Mammary epithelial cell (primary cell): ENCODE data around the gene ADK.

Experiments
- EZH2 ChIP-seq: IDR thresholded peaks from 2 replicates; pipeline ENCODE4 v1.6.1; 2012; ENCODE audit warnings: low read length, inconsistent platforms, borderline replicate concordance
- TF ChIP-seq, protein P1 (sequence below), 2 donors: IDR thresholded peaks in 1 of 2; conservative IDR thresholded peaks in 1 of 2; 2 replicates each; pipeline ENCODE4 v1.5.1; 2011 to 2012; ENCODE audit warnings: inconsistent platforms in 2 of 2, low read length in 2 of 2, mild to moderate bottlenecking in 2 of 2, control low read depth in 1 of 2, low read depth in 1 of 2; ENCODE audit not compliant: insufficient read depth in 1 of 2; ENCODE audit errors: extremely low read depth in 1 of 2

DNA sequence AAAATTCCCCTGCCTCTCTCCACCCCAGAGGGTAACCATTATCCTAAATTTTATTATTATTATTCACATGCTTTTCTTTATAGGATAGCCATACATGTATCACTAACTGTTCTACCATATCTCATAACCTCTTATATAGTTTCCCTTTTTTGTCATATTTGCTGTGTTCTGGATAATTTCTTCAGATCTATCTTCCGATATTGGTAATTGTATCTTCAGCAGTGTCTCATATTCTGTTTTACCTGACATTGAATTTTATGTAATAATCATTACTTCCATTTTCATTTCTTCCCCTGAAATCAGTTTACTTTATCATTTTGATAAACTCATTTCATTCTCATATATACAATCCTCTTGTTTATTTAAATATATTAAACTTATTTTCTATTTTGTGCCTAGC lies 273.5 kb downstream of the ADK start:
- TF ChIP-seq, protein P1, sequence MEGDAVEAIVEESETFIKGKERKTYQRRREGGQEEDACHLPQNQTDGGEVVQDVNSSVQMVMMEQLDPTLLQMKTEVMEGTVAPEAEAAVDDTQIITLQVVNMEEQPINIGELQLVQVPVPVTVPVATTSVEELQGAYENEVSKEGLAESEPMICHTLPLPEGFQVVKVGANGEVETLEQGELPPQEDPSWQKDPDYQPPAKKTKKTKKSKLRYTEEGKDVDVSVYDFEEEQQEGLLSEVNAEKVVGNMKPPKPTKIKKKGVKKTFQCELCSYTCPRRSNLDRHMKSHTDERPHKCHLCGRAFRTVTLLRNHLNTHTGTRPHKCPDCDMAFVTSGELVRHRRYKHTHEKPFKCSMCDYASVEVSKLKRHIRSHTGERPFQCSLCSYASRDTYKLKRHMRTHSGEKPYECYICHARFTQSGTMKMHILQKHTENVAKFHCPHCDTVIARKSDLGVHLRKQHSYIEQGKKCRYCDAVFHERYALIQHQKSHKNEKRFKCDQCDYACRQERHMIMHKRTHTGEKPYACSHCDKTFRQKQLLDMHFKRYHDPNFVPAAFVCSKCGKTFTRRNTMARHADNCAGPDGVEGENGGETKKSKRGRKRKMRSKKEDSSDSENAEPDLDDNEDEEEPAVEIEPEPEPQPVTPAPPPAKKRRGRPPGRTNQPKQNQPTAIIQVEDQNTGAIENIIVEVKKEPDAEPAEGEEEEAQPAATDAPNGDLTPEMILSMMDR (conservative IDR thresholded peaks at IDR 0.05 in 1 of 2, IDR thresholded peaks at IDR 0.05 in 1 of 2; ENCODE audit: extremely low read depth in 1 of 2, insufficient read depth in 1 of 2, low read depth in 1 of 2, low read length in 2 of 2) = no peak
- TF ChIP-seq EZH2 = no peak
